ENCODE measurements around the gene MYZAP. TPM values are rescaled to one million over a fixed set of nuclear protein-coding genes. Genes with fewer than 3 reads are reported as not detected.
"Not testable (repeated sequence)": the region's sequence is repeated elsewhere in the genome, so short reads cannot be mapped to it uniquely, and the experiment has no call there.

Gene MYZAP
- total and polyA plus RNA-seq, 7 donors, result 2.0 to 24.8 (median 3.6) TPM

DNA sequence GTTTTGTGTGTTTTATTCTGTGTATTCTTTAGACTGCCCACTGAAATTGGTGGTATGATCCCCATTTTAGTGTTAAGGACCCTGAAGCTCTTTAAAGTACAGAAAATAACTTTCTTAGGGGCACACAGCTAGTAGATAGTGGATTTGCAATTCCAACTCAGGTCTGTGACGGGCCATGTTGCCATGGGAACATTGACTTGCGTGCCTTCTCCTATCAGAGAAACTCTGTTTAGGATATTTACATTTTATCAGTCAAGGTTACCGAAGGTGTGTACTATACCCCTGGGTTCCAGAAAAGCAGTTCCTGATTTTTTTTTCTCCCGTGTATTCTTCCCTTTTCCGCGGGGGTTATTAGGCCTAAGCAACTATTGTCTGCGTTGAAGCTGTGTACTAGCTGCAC, 19.4 kb downstream of the MYZAP start:
- Histone ChIP-seq H3K4me1 (peaks cover 5% of the 10 kb centered on the region), H3K27me3 (ENCODE audit: insufficient read depth in 3 of 3, low read length in 2 of 3) (no peaks in the 10 kb centered on the region), H3K9me3 (no peaks in the 10 kb centered on the region), H3K36me3 (ENCODE audit: insufficient read depth in 1 of 2, low read depth in 1 of 2) (no peaks in the 10 kb centered on the region), H3K4me3 (no peak overlapping the region), H3K27ac (no peak overlapping the region)
- TF ChIP-seq CTCF (IDR thresholded peaks at IDR 0.05), result no peak
- intact Hi-C loops (cut with DNase I), result loop anchor here in 1 of 2 donors (5.0 kb wide), 1 partner anchor 49 kb away; no protein-coding TSS in a partner anchor
- DNase-seq (no peak), ATAC-seq (no peak)
- 93 to 97% (median 94%) methylated on average over 7 of the region's 7 CpGs for WGBS, 3 donors

GRCh38 chr15:57611938-57612337, 20.2 kb downstream of the MYZAP start:
- peaks cover 5% of the 10 kb centered on the region for H3K4me1 ChIP-seq
- ATAC-seq (peak; percentile 39 to 75 (median 68)), DNase-seq (no peak)
- intact Hi-C loops (cut with DNase I), result loop anchor here in 1 of 2 donors (5.0 kb wide), 1 partner anchor 50 kb away; no protein-coding TSS in a partner anchor
- H3K4me3 ChIP-seq, result no peak overlapping the region
- H3K9me3 ChIP-seq, result no peaks in the 10 kb centered on the region
- peak; percentile 24 for TF ChIP-seq CTCF (IDR thresholded peaks at IDR 0.05)
- 18 to 35% (median 26%) methylated on average over 3 of the region's 3 CpGs for WGBS, 3 donors
- H3K36me3 ChIP-seq (ENCODE audit: insufficient read depth in 1 of 2, low read depth in 1 of 2), result no peaks in the 10 kb centered on the region
- H3K27me3 ChIP-seq (ENCODE audit: insufficient read depth in 3 of 3, low read length in 2 of 3), result no peaks in the 10 kb centered on the region
- no peak overlapping the region for H3K27ac ChIP-seq

DNA sequence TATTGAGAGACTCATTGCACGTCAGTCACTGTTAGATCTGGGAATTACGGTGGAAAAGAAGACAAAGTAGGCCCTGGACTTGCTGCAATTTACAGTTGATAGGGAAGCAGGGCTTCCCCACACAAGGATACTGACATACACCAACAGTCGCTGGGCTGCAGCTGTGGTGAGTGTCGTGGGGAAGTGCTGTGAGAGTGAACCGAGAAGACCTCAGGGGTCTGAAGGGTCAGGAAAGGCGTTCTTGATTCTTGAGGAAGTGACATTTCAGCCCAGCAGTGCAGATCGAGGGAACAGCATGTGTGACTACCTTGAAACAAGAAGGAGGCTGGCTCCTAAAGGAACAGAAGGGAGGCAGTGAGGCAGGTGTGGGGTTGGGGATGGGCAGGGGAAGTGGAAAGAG, 22.5 kb downstream of the MYZAP start:
- H3K27ac ChIP-seq, result no peak overlapping the region
- H3K36me3 ChIP-seq (ENCODE audit: insufficient read depth in 1 of 2, low read depth in 1 of 2), result no peaks in the 10 kb centered on the region
- ATAC-seq, result no peak
- 83 to 91% (median 86%) methylated on average over 7 of the region's 7 CpGs for WGBS, 3 donors
- intact Hi-C loops (cut with DNase I), result loop anchor here in 1 of 2 donors (5.0 kb wide), 1 partner anchor 52 kb away; no protein-coding TSS in a partner anchor
- H3K4me1 ChIP-seq, result peaks cover 5% of the 10 kb centered on the region
- no peak overlapping the region for H3K4me3 ChIP-seq
- TF ChIP-seq CTCF (IDR thresholded peaks at IDR 0.05), result no peak
- no peaks in the 10 kb centered on the region for H3K9me3 ChIP-seq
- H3K27me3 ChIP-seq (ENCODE audit: insufficient read depth in 3 of 3, low read length in 2 of 3), result no peaks in the 10 kb centered on the region
- no peak for DNase-seq

GRCh38 chr15:57615951-57616496, 24.3 kb downstream of the MYZAP start:
- H3K27ac ChIP-seq; DNase-seq; intact Hi-C loops (cut with DNase I); H3K4me3 ChIP-seq; H3K36me3 ChIP-seq (ENCODE audit: insufficient read depth in 1 of 2, low read depth in 1 of 2); H3K9me3 ChIP-seq; H3K27me3 ChIP-seq (ENCODE audit: insufficient read depth in 3 of 3, low read length in 2 of 3): not testable (repeated sequence)
- peaks cover 12% of the 10 kb centered on the region for H3K4me1 ChIP-seq
- peak in 2 of 4 donors; percentile 43 to 65 for ATAC-seq
- 54 to 68% (median 62%) methylated on average over 8 of the region's 8 CpGs for WGBS, 3 donors

DNA sequence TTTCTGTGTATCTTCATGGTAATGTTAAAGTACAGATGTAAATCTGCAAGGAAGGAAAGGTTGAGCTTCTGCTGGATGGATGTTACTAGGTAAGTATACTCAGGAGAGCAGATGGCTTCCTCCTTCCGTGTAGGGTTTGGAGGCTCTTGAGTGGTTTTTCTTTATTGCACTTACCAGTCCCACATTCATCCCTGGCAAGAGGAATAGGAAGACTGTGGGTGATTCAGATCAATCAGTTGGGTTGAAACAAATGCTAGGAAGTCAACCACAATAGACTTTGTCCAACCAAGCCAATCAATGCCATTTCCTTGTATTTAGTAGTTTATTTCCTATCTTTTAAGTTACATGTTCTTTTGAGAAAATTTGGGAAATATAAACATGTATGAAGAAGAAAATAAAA, 26.6 kb downstream of the MYZAP start:
- Histone ChIP-seq H3K4me3 (no peak overlapping the region), H3K4me1 (peaks cover 6% of the 10 kb centered on the region), H3K9me3 (no peaks in the 10 kb centered on the region), H3K36me3 (ENCODE audit: insufficient read depth in 1 of 2, low read depth in 1 of 2) (no peaks in the 10 kb centered on the region), H3K27me3 (ENCODE audit: insufficient read depth in 3 of 3, low read length in 2 of 3) (no peaks in the 10 kb centered on the region), H3K27ac (no peak overlapping the region)
- DNase-seq (no peak), ATAC-seq (no peak)
- WGBS, 3 donors, result 79 to 81% (median 81%) methylated on average over 1 of the region's 1 CpG
- TF ChIP-seq CTCF (IDR thresholded peaks at IDR 0.05), result no peak
- intact Hi-C loops (cut with DNase I), result no loop called here
